ENCODE results near the gene COL4A2.

- TF ChIP-seq ZNF274 (IDR thresholded peaks at IDR 0.05; ENCODE audit: low read depth, low read length) (no peak), YY1 (IDR thresholded peaks at IDR 0.05; ENCODE audit: insufficient read depth, insufficient read length) (no peak)
Measured at GRCh38 chr13:110471156-110471832, 164.2 kb downstream of the COL4A2 start.
